Panc1 (cell line): ENCODE data around the gene ZDHHC8. TPM values are rescaled to one million over a fixed set of nuclear protein-coding genes. Genes with fewer than 3 reads are reported as not detected.

Source experiments
- ATAC-seq: fragments of 200-7000 bp; cut with Tn5 transposase; 2 replicates; pipeline ENCODE4 v1.9.1; 2020; ENCODE audit warnings: mild to moderate bottlenecking, moderate library complexity
- BruUV-seq: library from RNA; stranded (reverse); fragments of 400-500 nt; replicated peaks from 2 replicates; lab custom pipeline; 2021; lab: Mats Ljungman, UMichigan
- CTCF ChIA-PET: fragments of 300-600 bp; sonication (Branson Sonifier 250); formaldehyde crosslinking; loops from one replicate; lab custom pipeline; 2022; ENCODE audit warnings: antibody characterized with exemption; lab: Charles Lee
- POLR2A ChIA-PET: fragments of 300-600 bp; sonication (Branson Sonifier 250); formaldehyde crosslinking; loops from one replicate; lab custom pipeline; 2022; ENCODE audit warnings: antibody characterized with exemption; lab: Charles Lee
- DNase-seq: peaks from one replicate; pipeline ENCODE4 v3.0.0-alpha.2; 2010; ENCODE audit warnings: low read depth, low spot score
- H3K27ac ChIP-seq: 2 replicates; pipeline ENCODE4 v1.5.1; 2011; ENCODE audit warnings: mild to moderate bottlenecking, low read length, inconsistent platforms
- H3K27me3 ChIP-seq: fragments of 200-500 bp; sonication (Bioruptor generic); 2 replicates; pipeline ENCODE4 v1.6.0; 2014; ENCODE audit warnings: low read length, inconsistent platforms; ENCODE audit not compliant: control insufficient read depth, insufficient read depth
- H3K36me3 ChIP-seq: fragments of 200-500 bp; sonication (Bioruptor generic); 2 replicates; pipeline ENCODE4 v1.5.1; 2014; ENCODE audit warnings: inconsistent platforms, mild to moderate bottlenecking, low read length, moderate library complexity; ENCODE audit not compliant: control insufficient read depth, insufficient read depth
- H3K4me1 ChIP-seq: 2 replicates; pipeline ENCODE4 v1.5.1; 2011; ENCODE audit warnings: inconsistent platforms, mild to moderate bottlenecking, low read length, moderate library complexity; ENCODE audit not compliant: control insufficient read depth, insufficient read depth
- H3K4me3 ChIP-seq, 2 experiments: 2 replicates each; pipeline ENCODE4 v1.5.1; 2011 to 2012; ENCODE audit warnings: low read depth in 2 of 2, low read length in 2 of 2, mild to moderate bottlenecking in 2 of 2, inconsistent platforms in 1 of 2, moderate library complexity in 1 of 2
- H3K9me3 ChIP-seq: fragments of 200-500 bp; sonication (Bioruptor generic); 2 replicates; pipeline ENCODE4 v1.5.1; 2014; ENCODE audit warnings: low read depth, mild to moderate bottlenecking, inconsistent platforms, low read length, moderate library complexity; ENCODE audit not compliant: control insufficient read depth, insufficient read depth
- POLR2AphosphoS5 ChIP-seq: IDR thresholded peaks from 2 replicates; pipeline ENCODE4 v1.6.1; 2012; ENCODE audit warnings: mild to moderate bottlenecking, low read depth, low read length, moderate library complexity
- REST ChIP-seq, 2 experiments: IDR thresholded peaks; 2 replicates each; pipeline ENCODE4 v1.6.1; 2011 to 2012; ENCODE audit warnings: low read depth in 2 of 2, control low read depth in 1 of 2, low read length in 1 of 2, mild to moderate bottlenecking in 1 of 2, moderate library complexity in 1 of 2; ENCODE audit not compliant: insufficient read depth in 1 of 2
- SIN3A ChIP-seq: IDR thresholded peaks from 2 replicates; pipeline ENCODE4 v1.6.1; 2012; ENCODE audit warnings: low read depth, mild to moderate bottlenecking, low read length, moderate library complexity, borderline replicate concordance; ENCODE audit not compliant: insufficient read depth
- TCF7L2 ChIP-seq: IDR thresholded peaks from 2 replicates; pipeline ENCODE4 v1.6.1; 2011; ENCODE audit warnings: mild to moderate bottlenecking, low read depth, low read length, inconsistent platforms
- in situ Hi-C: cut with HindIII; loops from 2 replicates; pipeline ENCODE4 v1.10.0; 2016; ENCODE audit warnings: low sequenced_read_pairs, low pct_unique_long_range_greater_than_20kb
- intact Hi-C: fragments of 100-400 bp; cut with micrococcal nuclease; formaldehyde crosslinking; loops from one replicate; pipeline ENCODE4 v1.10.0; 2022; ENCODE audit not compliant: unreplicated experiment
- total RNA-seq: library from RNA; stranded (reverse); gene quantifications from one replicate; pipeline ENCODE4 v1.2.1, GENCODE V29; 2021; ENCODE audit not compliant: unreplicated experiment
- TF ChIP-seq, protein P1 (sequence below): fragments of 450-650 bp; IDR thresholded peaks from 2 replicates; pipeline ENCODE4 v1.5.1; 2017; ENCODE audit warnings: mild to moderate bottlenecking

Gene ZDHHC8
- total RNA-seq, 1 experiment from 2014 or later, result 79.0 TPM

DNA sequence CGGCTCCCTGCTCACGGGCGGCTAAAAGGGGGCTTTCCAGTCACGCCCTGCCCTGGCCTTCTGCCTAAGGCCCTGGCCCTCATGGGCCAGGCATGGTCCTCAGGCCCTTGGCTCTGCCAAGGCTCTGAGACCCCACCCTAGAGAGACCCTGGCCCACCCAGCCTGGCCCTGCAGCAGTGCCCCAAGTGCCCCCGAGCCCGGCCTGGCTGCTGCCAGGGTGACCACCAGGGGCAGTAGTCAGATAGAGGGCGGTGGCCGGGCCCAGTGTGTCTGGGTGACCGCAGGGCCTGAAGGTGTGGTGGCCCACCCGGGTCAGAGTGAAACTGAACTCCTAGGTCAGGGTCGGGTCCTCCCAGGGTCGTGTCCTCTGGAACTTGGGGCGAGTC lies 48.6 kb downstream of the ZDHHC8 start:
- in situ Hi-C loops, result no loop called here
- DNase-seq (no peak), ATAC-seq (no peak)
- H3K27me3 ChIP-seq, result no peaks in the 10 kb centered on the region
- peaks cover under 1% of the 10 kb centered on the region; the same call in 1 of the 2 replicates for H3K4me1 ChIP-seq
- ChIA-PET POLR2A (no interaction called here), CTCF (no interaction called here)
- no TSS peak for BruUV-seq
- TF ChIP-seq TCF7L2, result no peak
- TF ChIP-seq, protein P1, sequence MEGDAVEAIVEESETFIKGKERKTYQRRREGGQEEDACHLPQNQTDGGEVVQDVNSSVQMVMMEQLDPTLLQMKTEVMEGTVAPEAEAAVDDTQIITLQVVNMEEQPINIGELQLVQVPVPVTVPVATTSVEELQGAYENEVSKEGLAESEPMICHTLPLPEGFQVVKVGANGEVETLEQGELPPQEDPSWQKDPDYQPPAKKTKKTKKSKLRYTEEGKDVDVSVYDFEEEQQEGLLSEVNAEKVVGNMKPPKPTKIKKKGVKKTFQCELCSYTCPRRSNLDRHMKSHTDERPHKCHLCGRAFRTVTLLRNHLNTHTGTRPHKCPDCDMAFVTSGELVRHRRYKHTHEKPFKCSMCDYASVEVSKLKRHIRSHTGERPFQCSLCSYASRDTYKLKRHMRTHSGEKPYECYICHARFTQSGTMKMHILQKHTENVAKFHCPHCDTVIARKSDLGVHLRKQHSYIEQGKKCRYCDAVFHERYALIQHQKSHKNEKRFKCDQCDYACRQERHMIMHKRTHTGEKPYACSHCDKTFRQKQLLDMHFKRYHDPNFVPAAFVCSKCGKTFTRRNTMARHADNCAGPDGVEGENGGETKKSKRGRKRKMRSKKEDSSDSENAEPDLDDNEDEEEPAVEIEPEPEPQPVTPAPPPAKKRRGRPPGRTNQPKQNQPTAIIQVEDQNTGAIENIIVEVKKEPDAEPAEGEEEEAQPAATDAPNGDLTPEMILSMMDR, result peak; percentile 64
- TF ChIP-seq POLR2AphosphoS5, result no peak
- H3K9me3 ChIP-seq, result no peaks in the 10 kb centered on the region
- no peak overlapping the region for H3K27ac ChIP-seq
- H3K36me3 ChIP-seq, result no peaks in the 10 kb centered on the region
- H3K4me3 ChIP-seq, result no peak overlapping the region
- intact Hi-C loops, result no loop called here

GRCh38 chr22:20180640-20181039 lies 49.0 kb downstream of the ZDHHC8 start:
- CTCF ChIA-PET, result no interaction called here
- no peak overlapping the region for H3K27ac ChIP-seq
- H3K9me3 ChIP-seq, result no peaks in the 10 kb centered on the region
- no peak for TF ChIP-seq TCF7L2
- TF ChIP-seq, protein P1, result 0 out of 2 replicates have a peak, but pooled peaks have one; percentile 16
- no peaks in the 10 kb centered on the region for H3K36me3 ChIP-seq
- DNase-seq (no peak), ATAC-seq (no peak)
- H3K27me3 ChIP-seq, result no peaks in the 10 kb centered on the region
- no peaks in the 10 kb centered on the region for H3K4me1 ChIP-seq
- H3K4me3 ChIP-seq, result no peak overlapping the region
- intact Hi-C loops (no loop called here), in situ Hi-C loops (no loop called here)
- POLR2A ChIA-PET, result no interaction called here
- BruUV-seq, result no TSS peak

GRCh38 chr22:20181194-20181883 lies 49.7 kb downstream of the ZDHHC8 start:
- Histone ChIP-seq H3K36me3 (no peaks in the 10 kb centered on the region), H3K4me1 (no peaks in the 10 kb centered on the region), H3K27ac (no peak overlapping the region), H3K9me3 (no peaks in the 10 kb centered on the region), H3K4me3 (no peak overlapping the region), H3K27me3 (no peaks in the 10 kb centered on the region)
- no peak for TF ChIP-seq REST (IDR thresholded peaks at IDR 0.05; ENCODE audit: insufficient read depth in 1 of 2, low read depth in 2 of 2, low read length in 1 of 2)
- TF ChIP-seq SIN3A, result no peak
- TF ChIP-seq, protein P1, result no peak
- no peak for TF ChIP-seq TCF7L2
- TF ChIP-seq POLR2AphosphoS5, result no peak
- intact Hi-C loops (no loop called here), in situ Hi-C loops (no loop called here)
- CTCF ChIA-PET, result no interaction called here
- POLR2A ChIA-PET, result no interaction called here
- no TSS peak for BruUV-seq
- no peak for ATAC-seq
- no peak for DNase-seq
